Spleen (tissue), 11 donors: ENCODE measurements around the gene NUDT15. TPM values are rescaled to one million over a fixed set of nuclear protein-coding genes. Genes with fewer than 3 reads are reported as not detected.
A peak's percentile ranks its signal among the peaks of the same experiment; 100 is the strongest.

ENCODE experiments used
- DNase-seq: peaks from one replicate; pipeline ENCODE4 v3.0.0-alpha.2; 2020
- H3K27ac ChIP-seq, 8 donors: fragments of 200-600 bp; sonication (generic) in 7 of 8; 1 replicate in 4 of 8; 2 replicates in 4 of 8; pipeline versions ENCODE4 v1.5.0 to v1.8.0; 2016 to 2021; ENCODE audit warnings: inconsistent platforms in 4 of 8, mild to moderate bottlenecking in 4 of 8, moderate library complexity in 1 of 8
- H3K27me3 ChIP-seq, 7 donors: fragments of 200-600 bp; sonication (generic) in 6 of 7; replicated peaks in 1 of 7; 1 replicate in 4 of 7; 2 replicates in 3 of 7; pipeline versions ENCODE4 v1.5.0 to v1.8.0; 2016 to 2021; ENCODE audit warnings: inconsistent platforms in 3 of 7, mild to moderate bottlenecking in 1 of 7
- H3K36me3 ChIP-seq, 6 donors: fragments of 200-600 bp; sonication (generic) in 5 of 6; 1 replicate in 4 of 6; 2 replicates in 2 of 6; pipeline versions ENCODE4 v1.5.0 to v1.8.0; 2016 to 2021; ENCODE audit warnings: inconsistent platforms in 2 of 6
- H3K4me1 ChIP-seq, 6 donors: fragments of 200-600 bp; sonication (generic) in 5 of 6; 1 replicate in 3 of 6; 2 replicates in 3 of 6; pipeline versions ENCODE4 v1.5.0 to v1.8.0; 2016 to 2021; ENCODE audit warnings: inconsistent platforms in 3 of 6
- H3K4me3 ChIP-seq, 8 donors: fragments of 200-600 bp; sonication (generic) in 7 of 8; 1 replicate in 4 of 8; 2 replicates in 4 of 8; pipeline versions ENCODE4 v1.5.0 to v1.8.0; 2016 to 2021; ENCODE audit warnings: inconsistent platforms in 4 of 8, mild to moderate bottlenecking in 4 of 8, moderate library complexity in 2 of 8
- H3K9me3 ChIP-seq, 8 donors: fragments of 200-600 bp; sonication (generic) in 7 of 8; 1 replicate in 4 of 8; 2 replicates in 4 of 8; pipeline versions ENCODE4 v1.5.0 to v1.8.0; 2016 to 2021; ENCODE audit warnings: inconsistent platforms in 4 of 8
- POLR2A ChIP-seq, 3 donors: fragments of 450-650 bp; IDR thresholded peaks; one replicate each; pipeline ENCODE4 v1.5.1; 2017; ENCODE audit warnings: antibody characterized with exemption in 3 of 3, mild to moderate bottlenecking in 1 of 3
- POLR2AphosphoS5 ChIP-seq, 3 donors: sonication (generic); formaldehyde crosslinking; IDR thresholded peaks; one replicate each; pipeline ENCODE4 v1.5.1; 2017; ENCODE audit warnings: antibody characterized with exemption in 3 of 3
- WGBS, 5 donors: extraction: QIAGEN DNeasy Blood & Tissue Kit in 3 of 5; methylation state at CpG; one replicate each; pipeline versions ENCODE4 v1.1.5 to v1.1.7; 2013 to 2018; 5-methylcytosine and 5-hydroxymethylcytosine counted together
- intact Hi-C: fragments of 100-400 bp; cut with DNase I; formaldehyde crosslinking; loops from one replicate; pipeline ENCODE4 v1.15.0; 2023; ENCODE audit warnings: low total_unique reads
- polyA plus RNA-seq, 3 donors: library from polyadenylated mRNA; stranded (reverse); fragments of 200-250 nt; gene quantifications; one replicate each; pipeline ENCODE4 v1.2.1, GENCODE V29; 2013
- total RNA-seq, 7 donors: library from RNA; depleted of rRNA in 3 of 7; stranded (reverse); fragments of >200 nt in 3 of 7; fragmentation: NEBNext Ultra II Directional in 4 of 7; extraction: Animal tissue kit (Norgen Biotek cat#: 25700) in 4 of 7; gene quantifications; one replicate each; pipeline versions ENCODE4 v1.1.0 to v1.2.1, GENCODE V29; 2016 to 2021
- TF ChIP-seq, protein P1 (sequence below), 11 experiments: fragments of 200-600 bp in 7 of 11; fragments of 450-650 bp in 4 of 11; sonication (generic) in 4 of 11; IDR thresholded peaks in 8 of 11; conservative IDR thresholded peaks in 3 of 11; 1 replicate in 7 of 11; 2 replicates in 4 of 11; pipeline versions ENCODE4 v1.4.0 to v1.8.0; 2016 to 2021; ENCODE audit warnings: antibody characterized with exemption in 11 of 11, inconsistent platforms in 4 of 11, mild to moderate bottlenecking in 1 of 11
- donor health status: healthy with polysubstance abuse.
- donor health status: DM: no; HTN: no; CAD: no; lungs with moderate emphysema.
- donor health status: DM: no; HTN: no; CAD: no.
- donor health status: Bipolar disorder and iron deficiency.
- donor health status: healthy.
- donor health status: DM: no; HTN: no; CAD: no.
- donor health status: DM: yes; HTN: yes; CAD: no.

The NUDT15 gene
- total and polyA plus RNA-seq, 10 donors, result 4.5 to 9.4 (median 5.8) TPM

DNA sequence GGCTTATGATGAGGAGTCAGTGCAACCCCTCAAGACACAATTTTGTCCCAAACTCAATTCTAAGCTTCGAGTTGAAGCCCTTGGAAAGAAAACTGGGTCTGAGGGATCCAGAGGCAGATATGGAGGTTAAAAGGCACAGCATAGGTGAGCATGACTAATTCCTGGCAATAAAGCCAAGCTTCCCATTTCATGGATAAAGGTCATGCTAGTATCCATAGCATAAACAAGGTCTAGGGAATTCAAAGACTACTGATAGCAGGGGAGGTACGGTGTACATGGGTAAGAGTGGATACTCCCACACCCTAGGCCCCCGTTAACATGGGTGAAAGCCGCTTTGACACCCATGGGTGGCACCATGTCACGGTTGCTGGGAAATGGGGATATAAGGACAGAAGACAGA lies 33.4 kb downstream of the NUDT15 start:
- no peaks in the 10 kb centered on the region for H3K4me1 ChIP-seq
- no peak overlapping the region for H3K4me3 ChIP-seq
- peaks cover 16 to 100% (median 78%) of the 10 kb centered on the region in 6 donors for H3K36me3 ChIP-seq
- intact Hi-C loops, result no loop called here
- TF ChIP-seq POLR2A (IDR thresholded peaks at IDR 0.05) (no peak), POLR2AphosphoS5 (IDR thresholded peaks at IDR 0.05) (no peak)
- TF ChIP-seq, protein P1, sequence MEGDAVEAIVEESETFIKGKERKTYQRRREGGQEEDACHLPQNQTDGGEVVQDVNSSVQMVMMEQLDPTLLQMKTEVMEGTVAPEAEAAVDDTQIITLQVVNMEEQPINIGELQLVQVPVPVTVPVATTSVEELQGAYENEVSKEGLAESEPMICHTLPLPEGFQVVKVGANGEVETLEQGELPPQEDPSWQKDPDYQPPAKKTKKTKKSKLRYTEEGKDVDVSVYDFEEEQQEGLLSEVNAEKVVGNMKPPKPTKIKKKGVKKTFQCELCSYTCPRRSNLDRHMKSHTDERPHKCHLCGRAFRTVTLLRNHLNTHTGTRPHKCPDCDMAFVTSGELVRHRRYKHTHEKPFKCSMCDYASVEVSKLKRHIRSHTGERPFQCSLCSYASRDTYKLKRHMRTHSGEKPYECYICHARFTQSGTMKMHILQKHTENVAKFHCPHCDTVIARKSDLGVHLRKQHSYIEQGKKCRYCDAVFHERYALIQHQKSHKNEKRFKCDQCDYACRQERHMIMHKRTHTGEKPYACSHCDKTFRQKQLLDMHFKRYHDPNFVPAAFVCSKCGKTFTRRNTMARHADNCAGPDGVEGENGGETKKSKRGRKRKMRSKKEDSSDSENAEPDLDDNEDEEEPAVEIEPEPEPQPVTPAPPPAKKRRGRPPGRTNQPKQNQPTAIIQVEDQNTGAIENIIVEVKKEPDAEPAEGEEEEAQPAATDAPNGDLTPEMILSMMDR (IDR thresholded peaks at IDR 0.05 in 8 of 11, conservative IDR thresholded peaks at IDR 0.05 in 3 of 11), result no peak
- no peak for DNase-seq
- peaks cover 12 to 77% (median 46%) of the 10 kb centered on the region in 8 donors for H3K9me3 ChIP-seq
- 77 to 96% (median 91%) methylated on average over 5 of the region's 5 CpGs for WGBS, 5 donors
- H3K27ac ChIP-seq, result no peak overlapping the region
- no peaks in the 10 kb centered on the region for H3K27me3 ChIP-seq

DNA sequence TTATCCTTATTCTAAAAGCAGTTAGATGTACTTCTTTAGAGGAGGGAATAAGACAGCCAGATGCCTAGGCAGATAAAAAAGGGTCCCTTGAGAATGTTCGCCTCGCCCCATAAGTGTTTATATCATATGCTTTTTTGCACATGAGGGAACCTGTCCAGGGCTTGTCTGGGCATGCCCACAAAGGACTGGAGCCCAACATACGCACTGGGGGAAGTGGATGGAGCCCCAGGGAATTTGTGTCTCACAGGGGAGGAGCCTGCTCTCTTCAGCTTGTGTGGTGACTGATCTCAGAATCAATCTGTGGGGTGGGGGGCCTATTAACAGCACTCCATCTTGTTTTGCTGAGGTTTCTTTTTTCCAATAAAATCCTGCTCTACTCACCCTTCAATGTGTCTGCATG lies 34.8 kb downstream of the NUDT15 start:
- Histone ChIP-seq H3K4me1 (no peaks in the 10 kb centered on the region), H3K36me3 (peaks cover 16 to 100% (median 88%) of the 10 kb centered on the region in 6 donors), H3K9me3 (peaks cover 12 to 64% (median 46%) of the 10 kb centered on the region in 8 donors), H3K27ac (no peak overlapping the region), H3K27me3 (no peaks in the 10 kb centered on the region), H3K4me3 (no peak overlapping the region)
- WGBS, 5 donors, result 85 to 95% (median 90%) methylated on average over 3 of the region's 3 CpGs
- no peak for DNase-seq
- intact Hi-C loops, result no loop called here
- TF ChIP-seq POLR2A (IDR thresholded peaks at IDR 0.05), result no peak
- TF ChIP-seq POLR2AphosphoS5 (IDR thresholded peaks at IDR 0.05), result no peak

DNA sequence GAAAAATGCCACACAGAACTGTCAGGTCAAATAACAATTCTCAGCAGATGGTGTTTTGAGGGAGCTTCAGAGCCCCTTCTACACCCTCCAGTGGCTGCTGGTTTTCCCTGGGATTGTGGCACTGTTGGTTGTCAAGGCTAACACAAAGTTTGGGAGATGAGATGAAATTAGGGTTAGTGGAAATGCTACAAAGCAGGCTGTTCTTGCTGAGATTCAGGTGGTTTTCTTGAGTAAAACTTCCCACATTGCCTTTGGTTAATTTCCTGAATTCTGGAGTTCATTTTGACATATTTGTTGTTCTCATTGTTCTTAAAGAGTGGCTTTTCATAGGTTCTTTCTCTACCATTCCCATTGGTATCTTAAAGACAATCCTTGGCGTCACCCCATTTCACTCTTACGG lies 35.3 kb downstream of the NUDT15 start:
- Histone ChIP-seq H3K36me3 (peaks cover 16 to 100% (median 87%) of the 10 kb centered on the region in 6 donors), H3K27me3 (no peaks in the 10 kb centered on the region), H3K4me1 (no peaks in the 10 kb centered on the region), H3K27ac (no peak overlapping the region), H3K9me3 (peaks cover 12 to 59% (median 45%) of the 10 kb centered on the region in 8 donors), H3K4me3 (no peak overlapping the region)
- intact Hi-C loops, result no loop called here
- TF ChIP-seq, protein P1 (IDR thresholded peaks at IDR 0.05 in 8 of 11, conservative IDR thresholded peaks at IDR 0.05 in 3 of 11), result no peak
- TF ChIP-seq POLR2AphosphoS5 (IDR thresholded peaks at IDR 0.05) (no peak), POLR2A (IDR thresholded peaks at IDR 0.05) (no peak)
- 93 to 100% (median 100%) methylated on average over 2 of the region's 2 CpGs for WGBS, 5 donors
- DNase-seq, result no peak

DNA sequence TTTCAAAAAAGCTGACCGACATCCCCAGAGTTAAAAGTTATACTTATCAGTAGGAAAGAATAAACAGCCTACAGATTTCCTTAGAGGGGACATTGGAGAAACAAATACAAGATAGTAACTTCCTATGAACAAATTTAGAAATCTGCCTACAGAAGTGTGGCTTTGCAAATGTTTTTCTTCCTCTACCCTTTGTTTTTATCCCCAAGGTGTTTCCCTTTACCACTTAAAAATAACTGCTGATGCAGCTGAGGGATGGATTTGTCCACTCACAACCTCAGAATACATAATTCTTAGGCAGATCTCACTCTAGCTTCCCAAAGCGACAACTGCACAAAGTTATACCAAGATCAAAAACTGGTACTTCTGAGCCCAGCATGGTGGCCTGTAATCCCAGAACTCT lies 36.5 kb downstream of the NUDT15 start:
- no peaks in the 10 kb centered on the region for H3K27me3 ChIP-seq
- 68 to 85% (median 77%) methylated on average over 2 of the region's 2 CpGs for WGBS, 5 donors
- TF ChIP-seq POLR2A (IDR thresholded peaks at IDR 0.05), result no peak

DNA sequence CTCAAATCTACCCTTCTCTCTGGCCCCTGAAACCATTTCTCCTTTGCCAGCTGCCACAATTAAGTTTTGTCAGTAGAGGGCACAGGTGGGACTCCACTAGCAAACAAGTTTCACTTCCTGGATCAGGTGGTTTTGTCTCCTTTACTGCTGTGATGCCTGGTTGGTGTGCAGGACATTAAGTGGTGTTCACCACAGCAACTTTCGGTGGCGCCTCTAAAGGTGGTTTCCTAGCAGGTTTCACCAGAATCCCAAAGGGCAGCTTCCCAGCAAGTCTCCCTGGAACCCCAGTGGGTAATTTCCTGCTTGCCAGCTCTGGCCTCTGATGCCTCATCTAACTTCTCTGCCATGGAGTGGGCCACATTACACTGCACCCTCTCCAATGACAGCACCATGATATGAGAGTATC lies 40.7 kb downstream of the NUDT15 start:
- Histone ChIP-seq H3K27me3 (no peaks in the 10 kb centered on the region), H3K27ac (peak overlapping the region in 4 of 8 donors; percentile 8 to 53 (median 20)), H3K4me3 (no peak overlapping the region), H3K36me3 (peaks cover 0 to 100% (median 90%) of the 10 kb centered on the region in 6 donors), H3K4me1 (peaks cover 0 to 8% (median 2%) of the 10 kb centered on the region in 6 donors), H3K9me3 (peaks cover 0 to 4% (median 0%) of the 10 kb centered on the region in 8 donors)
- no peak for TF ChIP-seq POLR2A (IDR thresholded peaks at IDR 0.05)
- TF ChIP-seq, protein P1 (IDR thresholded peaks at IDR 0.05 in 8 of 11, conservative IDR thresholded peaks at IDR 0.05 in 3 of 11), result peak in 7 of 11 experiments; percentile 12 to 50 (median 26)
- no peak for TF ChIP-seq POLR2AphosphoS5 (IDR thresholded peaks at IDR 0.05)
- 28 to 44% (median 38%) methylated on average over 2 of the region's 2 CpGs for WGBS, 5 donors
- intact Hi-C loops, result no loop called here
- no peak for DNase-seq

More for the DNA sequence above, 36.5 kb downstream of the NUDT15 start:
- H3K4me3 ChIP-seq, result no peak overlapping the region
- H3K36me3 ChIP-seq, result peaks cover 16 to 100% (median 90%) of the 10 kb centered on the region in 6 donors
- H3K4me1 ChIP-seq, result peaks cover 0 to 8% (median 2%) of the 10 kb centered on the region in 6 donors
- H3K9me3 ChIP-seq, result peaks cover 6 to 47% (median 35%) of the 10 kb centered on the region in 8 donors
- intact Hi-C loops, result no loop called here
- DNase-seq, result no peak
- H3K27ac ChIP-seq, result no peak overlapping the region
